PC-3 (cell line): Measurements from ENCODE around the gene RBM34.
"Not testable (repeated sequence)": the region's sequence is repeated elsewhere in the genome, so short reads cannot be mapped to it uniquely, and the experiment has no call there.

Source experiments
- EZH2 ChIP-seq: fragments of 300-600 bp; sonication (generic); IDR thresholded peaks from one replicate; pipeline ENCODE4 v1.6.1; 2017; ENCODE audit warnings: antibody characterized with exemption, mild to moderate bottlenecking, low read length; ENCODE audit not compliant: unreplicated experiment
- TF ChIP-seq, protein P1 (sequence below): fragments of 300-600 bp; sonication (generic); conservative IDR thresholded peaks from 2 replicates; pipeline ENCODE4 v1.5.1; 2017; ENCODE audit warnings: antibody characterized with exemption, low read depth, mild to moderate bottlenecking, low read length

DNA sequence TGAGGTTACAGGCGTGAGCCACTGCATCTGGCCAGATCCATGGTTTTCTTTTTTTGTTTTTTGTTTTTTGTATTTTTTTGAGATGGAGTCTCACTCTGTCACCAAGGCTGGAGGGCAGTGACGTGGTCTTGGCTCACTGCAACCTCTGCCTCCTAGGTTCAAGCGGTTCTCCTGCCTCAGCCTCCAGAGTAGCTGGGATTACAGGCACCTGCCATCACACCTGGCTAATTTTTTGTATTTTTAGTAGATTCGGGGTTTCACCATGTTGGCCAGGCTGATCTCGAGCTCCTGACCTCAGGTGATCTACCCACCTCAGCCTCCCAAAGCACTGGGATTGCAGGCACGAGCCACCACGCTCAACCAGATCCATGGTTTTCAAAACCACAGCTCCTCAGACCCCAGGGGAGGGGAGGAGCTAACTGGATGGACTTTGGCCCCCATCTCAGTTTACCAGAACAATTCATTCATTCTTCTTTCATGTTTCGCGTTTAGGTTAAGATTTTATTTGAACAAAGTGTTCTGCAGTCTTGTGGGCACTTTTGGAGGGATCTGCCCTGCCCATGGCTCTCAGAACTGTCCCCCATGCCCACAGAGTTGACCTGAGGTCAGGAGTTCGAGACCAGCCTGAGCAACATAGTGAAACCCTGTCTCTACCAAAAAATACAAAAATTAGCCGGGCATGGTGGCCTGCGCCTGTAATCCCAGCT is 75.5 kb downstream of the RBM34 start:
- TF ChIP-seq, protein P1, sequence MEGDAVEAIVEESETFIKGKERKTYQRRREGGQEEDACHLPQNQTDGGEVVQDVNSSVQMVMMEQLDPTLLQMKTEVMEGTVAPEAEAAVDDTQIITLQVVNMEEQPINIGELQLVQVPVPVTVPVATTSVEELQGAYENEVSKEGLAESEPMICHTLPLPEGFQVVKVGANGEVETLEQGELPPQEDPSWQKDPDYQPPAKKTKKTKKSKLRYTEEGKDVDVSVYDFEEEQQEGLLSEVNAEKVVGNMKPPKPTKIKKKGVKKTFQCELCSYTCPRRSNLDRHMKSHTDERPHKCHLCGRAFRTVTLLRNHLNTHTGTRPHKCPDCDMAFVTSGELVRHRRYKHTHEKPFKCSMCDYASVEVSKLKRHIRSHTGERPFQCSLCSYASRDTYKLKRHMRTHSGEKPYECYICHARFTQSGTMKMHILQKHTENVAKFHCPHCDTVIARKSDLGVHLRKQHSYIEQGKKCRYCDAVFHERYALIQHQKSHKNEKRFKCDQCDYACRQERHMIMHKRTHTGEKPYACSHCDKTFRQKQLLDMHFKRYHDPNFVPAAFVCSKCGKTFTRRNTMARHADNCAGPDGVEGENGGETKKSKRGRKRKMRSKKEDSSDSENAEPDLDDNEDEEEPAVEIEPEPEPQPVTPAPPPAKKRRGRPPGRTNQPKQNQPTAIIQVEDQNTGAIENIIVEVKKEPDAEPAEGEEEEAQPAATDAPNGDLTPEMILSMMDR: not testable (repeated sequence)
- TF ChIP-seq EZH2: not testable (repeated sequence)
